Measurements from ENCODE around the gene SLC30A9. TPM values are rescaled to one million over a fixed set of nuclear protein-coding genes. Genes with fewer than 3 reads are reported as not detected.

Gene SLC30A9
- total and polyA plus RNA-seq, 2 donors (not counting 3 experiments of a cell fraction or from before 2014, with no cell fraction given) = 24.5 to 40.6 TPM

- TF ChIP-seq MYC (IDR thresholded peaks at IDR 0.05; ENCODE audit: low read depth, low read length) = no peak
- no peak overlapping the region for H3K27ac ChIP-seq (ENCODE audit: insufficient read depth, low read depth, low read length)
- no peak overlapping the region for H3K4me3 ChIP-seq (replicated peaks in 1 of 3; ENCODE audit: insufficient read depth in 1 of 3, low read depth in 1 of 3, low read length in 3 of 3)
- peaks cover 2% of the 10 kb centered on the region for H3K9me1 ChIP-seq (replicated peaks; ENCODE audit: control insufficient read depth, extremely low read depth, insufficient read depth, low read length)
- intact Hi-C loops (cut with micrococcal nuclease) (no loop called here), dilution Hi-C loops (cut with MboI; ENCODE audit: extremely low pct_ligation_motif_present, low sequenced_read_pairs) (no loop called here)
- DNase-seq (ENCODE audit: low read depth, low spot score) = no peak
- no peak overlapping the region for H3K4me2 ChIP-seq (ENCODE audit: insufficient read depth, low read length)
- H2AFZ ChIP-seq (ENCODE audit: low read depth, low read length) = no peak overlapping the region
- no peaks in the 10 kb centered on the region for H3K9me3 ChIP-seq (replicated peaks; ENCODE audit: control insufficient read depth, insufficient read depth, low read length)
- no TSS peak for BruUV-seq (replicated peaks)
- H3K79me2 ChIP-seq (ENCODE audit: control insufficient read depth, insufficient read depth, low read length) = peaks cover 67% of the 10 kb centered on the region
- ChIA-PET POLR2A (no interaction called here), CTCF (interaction anchor here (0.9 to 1.2 kb wide), 2 partner anchors 20 to 23 kb away, joined by 3 read pairs; no protein-coding TSS in a partner anchor)
- peaks cover 13% of the 10 kb centered on the region for H3K4me1 ChIP-seq (ENCODE audit: control insufficient read depth, extremely low read depth, insufficient read depth, low read length)
- peaks cover 8% of the 10 kb centered on the region for H4K20me1 ChIP-seq (replicated peaks; ENCODE audit: control insufficient read depth, extremely low read depth, insufficient read depth, low read length)
- H3K27me3 ChIP-seq (ENCODE audit: control insufficient read depth in 2 of 2, insufficient read depth in 2 of 2, low read length in 2 of 2) = no peaks in the 10 kb centered on the region
- no peak for FAIRE-seq
- no peak overlapping the region for H3K9ac ChIP-seq (replicated peaks; ENCODE audit: extremely low read depth, insufficient read depth, low read length)
- H3K36me3 ChIP-seq (ENCODE audit: control insufficient read depth in 2 of 2, extremely low read depth in 1 of 2, insufficient read depth in 2 of 2, low read length in 2 of 2) = peaks cover 2 to 10% of the 10 kb centered on the region in 2 experiments
Observed at GRCh38 chr4:41940834-41941233, 49.5 kb upstream of the SLC30A9 start.

- FAIRE-seq (no peak), DNase-seq (ENCODE audit: low read depth, low spot score) (no peak)
- TF ChIP-seq FOS (IDR thresholded peaks at IDR 0.05; ENCODE audit: borderline replicate concordance, insufficient read depth, low read length) (no peak), CTCF (IDR thresholded peaks at IDR 0.05; ENCODE audit: extremely low read depth in 1 of 2, insufficient read depth in 1 of 2, low read depth in 1 of 2, low read length in 2 of 2) (no peak), GATA2 (IDR thresholded peaks at IDR 0.05; ENCODE audit: insufficient read depth, insufficient read length, low read depth, low read length) (no peak), MYC (IDR thresholded peaks at IDR 0.05; ENCODE audit: low read depth, low read length) (no peak), POLR2A (IDR thresholded peaks at IDR 0.05; ENCODE audit: low read depth, low read length) (no peak)
- ChIA-PET POLR2A (no interaction called here), CTCF (no interaction called here)
- no TSS peak for BruUV-seq (replicated peaks)
- peaks cover 46% of the 10 kb centered on the region for H3K79me2 ChIP-seq (ENCODE audit: control insufficient read depth, insufficient read depth, low read length)
- H3K4me1 ChIP-seq (ENCODE audit: control insufficient read depth, extremely low read depth, insufficient read depth, low read length) = no peaks in the 10 kb centered on the region
- no peak overlapping the region for H3K4me3 ChIP-seq (replicated peaks in 1 of 3; ENCODE audit: insufficient read depth in 1 of 3, low read depth in 1 of 3, low read length in 3 of 3)
- H2AFZ ChIP-seq (ENCODE audit: low read depth, low read length) = no peak overlapping the region
- H4K20me1 ChIP-seq (replicated peaks; ENCODE audit: control insufficient read depth, extremely low read depth, insufficient read depth, low read length) = peaks cover 5% of the 10 kb centered on the region
- dilution Hi-C loops (cut with MboI; ENCODE audit: extremely low pct_ligation_motif_present, low sequenced_read_pairs) (no loop called here), intact Hi-C loops (cut with micrococcal nuclease) (no loop called here)
- H3K36me3 ChIP-seq (ENCODE audit: control insufficient read depth in 2 of 2, extremely low read depth in 1 of 2, insufficient read depth in 2 of 2, low read length in 2 of 2) = peaks cover 2 to 8% of the 10 kb centered on the region in 2 experiments
- no peaks in the 10 kb centered on the region for H3K27me3 ChIP-seq (ENCODE audit: control insufficient read depth in 2 of 2, insufficient read depth in 2 of 2, low read length in 2 of 2)
- no peak overlapping the region for H3K27ac ChIP-seq (ENCODE audit: insufficient read depth, low read depth, low read length)
- no peak overlapping the region for H3K9ac ChIP-seq (replicated peaks; ENCODE audit: extremely low read depth, insufficient read depth, low read length)
- no peak overlapping the region for H3K4me2 ChIP-seq (ENCODE audit: insufficient read depth, low read length)
- no peaks in the 10 kb centered on the region for H3K9me1 ChIP-seq (replicated peaks; ENCODE audit: control insufficient read depth, extremely low read depth, insufficient read depth, low read length)
- H3K9me3 ChIP-seq (replicated peaks; ENCODE audit: control insufficient read depth, insufficient read depth, low read length) = no peaks in the 10 kb centered on the region
Observed at GRCh38 chr4:41943506-41943905, 46.8 kb upstream of the SLC30A9 start.

All from endothelial cell of umbilical vein (primary cell).